GM04504 (cell line): Measurements from ENCODE around the gene HIVEP3.
A peak's percentile ranks its signal among the peaks of the same experiment; 100 is the strongest.
"Not testable (repeated sequence)": the region's sequence is repeated elsewhere in the genome, so short reads cannot be mapped to it uniquely, and the experiment has no call there.

Experiments
- DNase-seq: peaks from one replicate; pipeline ENCODE4 v3.0.0-alpha.2; 2012; ENCODE audit warnings: low read depth

HIVEP3 gene

GRCh38 chr1:41918450-41919043 is at the start of gene HIVEP3:
Gene HIVEP3 (minus strand): TSS chr1:41918922.
- no peak for DNase-seq

DNA sequence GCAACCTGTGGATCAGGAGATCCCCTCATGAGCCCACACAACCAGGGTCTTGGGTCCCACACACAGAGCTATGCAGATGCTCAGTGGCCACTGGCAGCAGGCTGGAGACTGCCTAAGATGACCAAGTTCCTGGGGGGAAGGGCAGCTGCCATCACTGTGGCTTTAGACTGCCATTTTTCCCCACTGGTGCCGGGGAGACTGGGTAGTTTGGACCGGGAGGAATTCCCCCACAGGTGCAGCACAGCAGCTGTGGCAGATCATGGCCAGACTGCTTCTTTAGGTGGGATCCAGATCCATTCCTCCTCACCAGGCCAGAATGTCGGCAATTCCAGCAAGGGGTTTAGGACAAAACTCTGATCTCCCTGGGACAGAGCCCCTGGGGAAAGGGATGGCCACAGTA is 45.7 kb upstream of the HIVEP3 start:
- no peak for DNase-seq

GRCh38 chr1:41963636-41964035 is 44.9 kb upstream of the HIVEP3 start:
- DNase-seq: no peak

DNA sequence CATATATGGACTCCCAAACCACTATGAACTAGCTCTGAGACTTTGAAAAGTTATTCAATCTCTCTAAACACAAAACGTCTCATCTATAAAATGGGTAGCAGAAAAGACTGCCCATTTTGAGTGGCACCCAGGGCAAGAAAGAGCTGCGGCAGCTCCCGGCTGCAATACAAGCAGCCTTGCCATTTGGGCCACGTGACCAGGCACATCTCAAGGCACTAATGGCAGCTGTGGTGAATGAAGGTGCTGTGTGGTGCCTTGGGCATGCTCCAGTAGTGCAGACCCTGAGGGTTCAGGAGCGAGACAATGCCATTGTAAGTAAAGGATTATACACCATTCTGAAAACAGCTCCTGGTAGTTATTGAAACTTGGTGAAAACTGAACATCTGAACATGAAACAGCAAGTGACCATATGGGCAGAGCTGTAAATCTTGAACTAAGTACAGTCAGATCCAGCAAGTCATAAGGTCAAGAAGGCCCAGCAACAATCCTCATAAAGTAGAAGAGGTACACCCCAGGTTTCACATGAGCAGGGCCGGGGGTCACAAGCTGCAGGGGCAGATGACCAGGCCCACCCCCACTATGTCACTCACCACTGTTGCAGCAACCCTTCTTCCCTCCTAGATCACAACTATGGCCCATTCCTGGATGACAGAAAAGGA is 39.4 kb upstream of the HIVEP3 start:
- no peak for DNase-seq

DNA sequence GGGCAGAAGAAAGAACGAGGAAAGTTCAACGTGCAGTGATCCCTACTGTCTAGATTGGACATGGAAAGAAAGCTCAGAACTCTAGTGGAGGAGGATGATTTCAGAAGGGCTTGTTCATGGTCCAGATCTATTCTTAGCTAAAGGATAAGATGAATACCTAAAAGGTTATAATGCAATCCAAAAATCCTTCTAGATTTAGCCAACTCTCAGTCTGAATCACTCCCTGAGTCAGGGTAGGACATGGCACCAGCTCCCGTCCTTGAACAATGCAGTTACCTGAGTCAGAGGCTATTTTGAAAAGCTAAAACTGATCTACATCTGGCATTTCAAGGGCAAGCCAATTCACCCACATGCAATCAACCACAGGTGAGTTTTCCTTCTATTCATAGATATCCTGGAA is 38.8 kb upstream of the HIVEP3 start:
- no peak for DNase-seq

GRCh38 chr1:41955461-41956159 is 36.9 kb upstream of the HIVEP3 start:
- peak; percentile 78 for DNase-seq

DNA sequence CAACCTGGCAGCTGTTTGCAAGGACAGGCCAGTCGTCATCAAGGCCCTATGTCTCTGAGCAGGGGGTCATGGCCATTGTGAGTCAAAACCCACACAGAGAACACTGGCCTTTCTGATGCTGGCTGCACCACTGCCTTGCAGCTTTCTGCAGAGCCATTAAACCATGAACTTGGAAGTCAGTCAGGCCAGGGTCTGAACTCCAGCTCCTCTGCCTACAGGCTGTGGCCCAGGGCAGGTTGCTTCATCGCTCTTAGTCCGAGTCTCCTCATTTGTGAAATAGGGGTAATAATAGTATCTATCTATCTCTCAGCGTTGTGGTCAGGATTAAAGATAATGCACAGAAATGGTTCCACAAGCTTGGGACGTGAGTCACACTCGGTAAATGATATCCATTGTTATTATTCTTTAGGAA is 35.8 kb upstream of the HIVEP3 start:
- no peak for DNase-seq

GRCh38 chr1:41953291-41953690 is 34.6 kb upstream of the HIVEP3 start:
- DNase-seq: no peak

DNA sequence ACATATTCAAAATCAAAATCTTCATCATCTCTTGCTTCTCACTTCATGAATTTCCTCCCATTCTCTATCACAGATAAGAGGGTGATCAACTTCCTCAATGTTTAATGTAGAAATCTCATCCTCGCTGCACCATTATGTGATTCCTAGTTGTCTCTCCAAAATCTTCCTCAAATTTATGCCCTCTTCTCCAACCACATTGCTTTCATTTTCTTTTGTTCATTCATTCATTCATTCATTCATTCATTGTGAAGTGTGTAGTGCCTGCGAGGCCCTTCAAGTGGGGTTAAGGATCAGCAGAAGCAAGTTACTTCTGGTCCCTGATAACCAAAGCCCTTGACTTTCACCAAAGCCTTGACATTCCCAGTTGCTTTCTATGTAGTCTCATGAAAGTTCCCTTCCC is 33.5 kb upstream of the HIVEP3 start:
- no peak for DNase-seq

GRCh38 chr1:41951492-41951891 is 32.8 kb upstream of the HIVEP3 start:
- not testable (repeated sequence) for DNase-seq

GRCh38 chr1:41950820-41951219 is 32.1 kb upstream of the HIVEP3 start:
- no peak for DNase-seq

DNA sequence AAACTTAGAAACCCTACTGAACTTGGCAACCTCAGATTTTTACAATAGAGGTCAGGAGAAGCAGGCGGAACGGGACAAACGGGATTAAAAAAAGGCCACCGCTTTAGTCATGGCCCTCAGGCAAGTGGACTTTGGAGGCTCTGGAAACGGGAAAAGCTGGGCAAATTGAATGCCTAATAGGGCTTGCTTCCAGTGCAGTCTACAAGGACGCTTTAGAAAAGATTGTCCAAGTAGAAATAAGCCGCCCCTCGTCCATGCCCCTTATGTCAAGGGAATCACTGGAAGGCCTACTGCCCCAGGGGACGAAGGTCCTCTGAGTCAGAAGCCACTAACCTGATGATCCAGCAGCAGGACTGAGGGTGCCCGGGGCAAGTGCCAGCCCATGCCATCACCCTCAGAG is 27.2 kb upstream of the HIVEP3 start:
- not testable (repeated sequence) for DNase-seq

- no peak for DNase-seq
These were observed 25.0 kb upstream of the HIVEP3 start for GRCh38 chr1:41943717-41944116.

- DNase-seq: no peak
These were observed 23.6 kb upstream of the HIVEP3 start for GRCh38 chr1:41942278-41942677.

DNA sequence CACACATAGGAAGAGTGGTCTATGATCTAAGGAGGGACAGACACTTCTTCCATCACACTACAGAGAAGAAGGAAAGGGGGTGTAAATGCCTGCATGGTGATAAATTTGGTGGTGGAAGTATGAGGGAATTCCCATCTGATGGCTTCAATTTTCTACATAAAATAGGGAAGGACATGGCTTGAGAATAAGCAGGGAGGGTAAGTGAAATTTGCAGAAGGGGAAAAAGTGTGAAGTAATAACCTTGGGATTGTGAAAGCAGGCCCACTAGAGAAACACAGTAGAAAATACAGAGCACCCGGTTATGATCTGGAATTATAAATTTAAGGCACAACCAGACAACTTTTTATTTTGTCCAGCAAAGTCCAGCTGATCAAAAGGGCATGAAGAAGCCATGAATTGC is 22.7 kb upstream of the HIVEP3 start:
- no peak for DNase-seq

DNA sequence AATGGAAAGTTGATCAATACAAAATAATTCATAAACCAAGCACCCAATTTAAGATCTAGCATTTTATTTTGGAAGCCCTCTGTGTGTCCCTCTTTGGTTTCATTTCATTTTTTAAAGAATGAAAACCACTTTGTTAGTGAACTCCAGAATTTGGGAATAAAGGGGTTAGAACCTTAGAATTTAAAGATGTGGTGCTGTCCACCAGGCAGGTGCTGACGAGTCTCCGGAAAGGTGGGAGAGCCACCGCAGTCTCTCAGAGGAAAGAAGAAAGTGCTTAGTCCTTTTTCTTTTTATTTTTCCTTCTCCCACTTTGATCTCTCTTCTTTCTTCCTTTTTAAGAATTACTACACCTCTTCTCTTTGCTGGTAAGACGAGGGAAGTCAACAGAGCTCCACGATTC is 20.5 kb upstream of the HIVEP3 start:
- no peak for DNase-seq

GRCh38 chr1:41936107-41936506 is 17.4 kb upstream of the HIVEP3 start:
- no peak for DNase-seq

GRCh38 chr1:41935226-41935625 is 16.5 kb upstream of the HIVEP3 start:
- peak; percentile 70 for DNase-seq

DNA sequence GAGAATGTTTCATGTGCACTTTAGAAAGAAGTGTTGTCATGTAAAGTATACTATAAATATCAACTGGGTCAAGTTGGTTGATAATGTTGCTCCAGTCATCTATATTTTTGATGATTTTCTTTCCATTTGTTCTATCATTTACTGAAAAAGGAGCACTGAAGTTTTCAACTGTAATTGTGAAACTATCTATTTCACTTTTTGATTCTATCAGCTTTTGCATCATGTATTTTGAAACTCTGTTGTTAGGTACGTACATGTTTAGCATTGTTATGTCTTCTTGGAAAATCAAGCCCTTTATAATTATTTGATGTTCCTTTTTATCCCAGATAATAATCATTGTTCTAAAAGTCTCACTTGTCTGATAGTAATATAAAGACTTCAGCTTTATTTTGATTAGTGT is 14.4 kb upstream of the HIVEP3 start:
- no peak for DNase-seq

- no peak for DNase-seq
These were observed 12.9 kb upstream of the HIVEP3 start for GRCh38 chr1:41931578-41931977.

DNA sequence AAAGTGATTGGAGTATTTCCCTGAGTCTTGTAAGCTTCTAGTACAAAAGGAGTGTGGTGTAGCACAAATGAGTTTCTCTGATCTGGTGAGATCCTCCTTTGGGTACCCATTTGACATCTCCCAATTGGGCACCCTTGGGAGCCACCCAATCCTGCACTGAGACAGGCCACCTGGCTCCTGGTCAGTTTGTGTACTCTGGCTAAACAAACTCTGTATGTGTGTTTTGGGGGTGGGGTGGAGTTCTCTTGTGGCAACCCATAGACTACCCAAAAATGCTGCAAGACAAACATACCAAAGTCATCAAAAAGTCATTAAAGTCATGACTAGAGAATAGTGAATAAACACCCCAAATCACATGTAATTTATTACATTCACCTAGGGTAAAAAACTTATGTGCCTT is 8.4 kb upstream of the HIVEP3 start:
- no peak for DNase-seq

DNA sequence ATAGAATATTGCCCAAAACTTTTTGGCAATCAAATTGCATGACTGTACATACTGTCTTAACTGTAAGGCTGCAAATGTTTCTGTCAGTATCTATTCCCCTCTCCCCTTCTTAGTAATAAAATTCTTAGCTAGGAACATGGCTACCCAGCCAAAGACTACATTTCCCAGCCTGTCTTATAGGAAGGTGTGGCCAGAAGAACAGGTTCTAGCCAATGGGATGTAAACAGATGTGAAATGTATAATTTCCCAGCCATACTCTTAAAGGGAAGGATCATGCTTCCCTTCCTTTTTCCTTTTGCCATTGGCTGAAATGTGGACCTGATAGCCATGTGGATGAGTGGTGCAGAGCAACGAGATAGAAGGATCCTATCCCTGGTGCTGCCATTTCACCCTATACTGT is 7.0 kb upstream of the HIVEP3 start:
- DNase-seq: no peak

DNA sequence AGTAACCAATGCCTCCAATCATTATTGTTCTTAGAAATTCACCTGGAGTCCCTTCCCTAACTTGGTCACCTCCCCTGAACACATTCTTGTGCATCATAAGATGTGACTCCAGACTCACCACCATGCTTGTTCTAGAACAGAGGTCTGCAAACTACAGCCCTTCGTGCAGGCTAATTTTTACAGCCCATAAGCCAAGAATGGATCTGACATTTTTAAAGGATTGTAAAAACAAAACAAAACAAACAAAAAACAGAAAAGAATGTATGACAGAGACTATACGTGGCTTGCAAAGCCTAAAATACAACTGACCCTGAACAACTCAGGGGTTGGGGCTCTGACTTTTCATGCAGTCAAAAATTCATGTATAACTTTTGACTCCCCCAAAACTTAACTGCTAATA is 6.2 kb upstream of the HIVEP3 start:
- no peak for DNase-seq

- DNase-seq: not testable (repeated sequence)
These were observed 2.5 kb upstream of the HIVEP3 start for GRCh38 chr1:41921271-41921670.
